Measurements from ENCODE around the gene NPHP4.

- TF ChIP-seq, protein P1, sequence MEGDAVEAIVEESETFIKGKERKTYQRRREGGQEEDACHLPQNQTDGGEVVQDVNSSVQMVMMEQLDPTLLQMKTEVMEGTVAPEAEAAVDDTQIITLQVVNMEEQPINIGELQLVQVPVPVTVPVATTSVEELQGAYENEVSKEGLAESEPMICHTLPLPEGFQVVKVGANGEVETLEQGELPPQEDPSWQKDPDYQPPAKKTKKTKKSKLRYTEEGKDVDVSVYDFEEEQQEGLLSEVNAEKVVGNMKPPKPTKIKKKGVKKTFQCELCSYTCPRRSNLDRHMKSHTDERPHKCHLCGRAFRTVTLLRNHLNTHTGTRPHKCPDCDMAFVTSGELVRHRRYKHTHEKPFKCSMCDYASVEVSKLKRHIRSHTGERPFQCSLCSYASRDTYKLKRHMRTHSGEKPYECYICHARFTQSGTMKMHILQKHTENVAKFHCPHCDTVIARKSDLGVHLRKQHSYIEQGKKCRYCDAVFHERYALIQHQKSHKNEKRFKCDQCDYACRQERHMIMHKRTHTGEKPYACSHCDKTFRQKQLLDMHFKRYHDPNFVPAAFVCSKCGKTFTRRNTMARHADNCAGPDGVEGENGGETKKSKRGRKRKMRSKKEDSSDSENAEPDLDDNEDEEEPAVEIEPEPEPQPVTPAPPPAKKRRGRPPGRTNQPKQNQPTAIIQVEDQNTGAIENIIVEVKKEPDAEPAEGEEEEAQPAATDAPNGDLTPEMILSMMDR (IDR thresholded peaks at IDR 0.05), result no peak
- TF ChIP-seq POLR2A (IDR thresholded peaks at IDR 0.05), result no peak
Measured at GRCh38 chr1:5868931-5869500, 123.2 kb downstream of the NPHP4 start.
